ENCODE data around the gene KIAA1755. TPM values are rescaled to one million over a fixed set of nuclear protein-coding genes. Genes with fewer than 3 reads are reported as not detected.

The KIAA1755 gene
- total RNA-seq, 1 experiment from 2014 or later = not detected

DNA sequence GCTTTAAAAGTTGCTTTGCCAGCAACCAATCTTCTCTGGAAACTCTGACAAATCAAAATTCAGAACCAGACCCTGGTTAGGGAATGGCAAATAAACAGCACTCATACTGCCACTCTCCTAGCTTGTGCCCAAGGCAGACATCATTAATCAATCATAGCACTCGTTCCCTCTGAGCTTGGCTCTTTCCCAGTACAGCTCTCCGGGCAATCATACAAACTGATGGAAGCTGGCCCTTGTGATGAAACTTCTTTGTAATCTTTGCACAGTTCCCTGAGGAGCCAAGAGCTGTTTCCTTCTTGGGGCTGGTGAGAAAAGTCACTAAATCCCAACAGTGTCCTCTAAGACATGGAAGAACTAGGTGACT lies 34.7 kb downstream of the KIAA1755 start:
- ChIA-PET POLR2A (ENCODE audit: low non-redundant PET) (no interaction called here), CTCF (interaction anchor here (1.0 kb wide), 1 partner anchor 168 kb away, joined by 3 read pairs; no protein-coding TSS in a partner anchor)
- no peak for TF ChIP-seq EZH2 (IDR thresholded peaks at IDR 0.05; ENCODE audit: borderline replicate concordance, low read depth, low read length, poor library complexity, severe bottlenecking)
- TF ChIP-seq, protein P1, sequence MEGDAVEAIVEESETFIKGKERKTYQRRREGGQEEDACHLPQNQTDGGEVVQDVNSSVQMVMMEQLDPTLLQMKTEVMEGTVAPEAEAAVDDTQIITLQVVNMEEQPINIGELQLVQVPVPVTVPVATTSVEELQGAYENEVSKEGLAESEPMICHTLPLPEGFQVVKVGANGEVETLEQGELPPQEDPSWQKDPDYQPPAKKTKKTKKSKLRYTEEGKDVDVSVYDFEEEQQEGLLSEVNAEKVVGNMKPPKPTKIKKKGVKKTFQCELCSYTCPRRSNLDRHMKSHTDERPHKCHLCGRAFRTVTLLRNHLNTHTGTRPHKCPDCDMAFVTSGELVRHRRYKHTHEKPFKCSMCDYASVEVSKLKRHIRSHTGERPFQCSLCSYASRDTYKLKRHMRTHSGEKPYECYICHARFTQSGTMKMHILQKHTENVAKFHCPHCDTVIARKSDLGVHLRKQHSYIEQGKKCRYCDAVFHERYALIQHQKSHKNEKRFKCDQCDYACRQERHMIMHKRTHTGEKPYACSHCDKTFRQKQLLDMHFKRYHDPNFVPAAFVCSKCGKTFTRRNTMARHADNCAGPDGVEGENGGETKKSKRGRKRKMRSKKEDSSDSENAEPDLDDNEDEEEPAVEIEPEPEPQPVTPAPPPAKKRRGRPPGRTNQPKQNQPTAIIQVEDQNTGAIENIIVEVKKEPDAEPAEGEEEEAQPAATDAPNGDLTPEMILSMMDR (conservative IDR thresholded peaks at IDR 0.05; ENCODE audit: low read depth, low read length) = no peak
- H3K9me3 ChIP-seq (ENCODE audit: low read depth, low read length, poor library complexity, severe bottlenecking) = no peaks in the 10 kb centered on the region
- no peak overlapping the region for H3K4me3 ChIP-seq (ENCODE audit: low read depth, low read length, poor library complexity, severe bottlenecking)
- no peak overlapping the region for H3K27ac ChIP-seq (ENCODE audit: low read depth, low read length, poor library complexity, severe bottlenecking)
- no peaks in the 10 kb centered on the region for H3K27me3 ChIP-seq (replicated peaks; ENCODE audit: insufficient read depth, low read depth, low read length, poor library complexity)
- no TSS peak for BruUV-seq (replicated peaks)
- intact Hi-C loops (cut with micrococcal nuclease; ENCODE audit: unreplicated experiment) = no loop called here
- DNase-seq (ENCODE audit: low spot score) = no peak
- H3K4me1 ChIP-seq (ENCODE audit: insufficient read depth, low read length, poor library complexity, severe bottlenecking) = no peaks in the 10 kb centered on the region
- H3K36me3 ChIP-seq (ENCODE audit: insufficient read depth, low read length, poor library complexity, severe bottlenecking) = no peaks in the 10 kb centered on the region

DNA sequence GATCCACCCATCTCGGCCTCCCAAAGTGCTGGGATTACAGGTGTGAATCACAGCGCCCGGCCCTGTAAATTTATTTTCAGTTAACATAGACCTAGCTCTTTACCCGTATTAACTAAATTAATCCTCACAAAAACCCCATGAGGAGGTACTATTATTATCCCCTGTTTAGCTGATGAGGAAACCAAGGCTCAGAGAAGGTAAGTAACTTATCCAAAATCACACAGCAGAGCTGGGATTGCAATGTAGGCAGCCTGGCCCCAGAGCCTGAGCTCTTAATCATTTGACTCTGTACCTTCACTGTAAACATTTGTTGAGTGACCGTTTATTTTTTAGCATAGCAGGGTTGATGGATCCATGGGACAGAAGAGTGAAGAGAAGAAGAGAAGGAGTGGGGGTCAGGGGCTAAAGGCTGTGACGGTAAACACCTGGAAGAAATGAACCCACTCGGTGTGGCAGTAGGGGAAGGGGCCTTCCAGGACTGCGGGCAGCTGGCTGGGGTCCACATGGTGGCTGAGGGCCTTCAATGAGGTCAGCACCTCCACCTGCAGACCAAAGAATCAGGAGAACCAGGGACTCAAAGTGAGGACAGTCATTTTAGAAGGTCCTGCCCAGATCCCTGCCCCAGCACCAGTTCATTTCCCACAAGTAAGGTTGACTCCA lies 35.2 kb downstream of the KIAA1755 start:
- TF ChIP-seq, protein P1 (conservative IDR thresholded peaks at IDR 0.05; ENCODE audit: low read depth, low read length) = no peak
- TF ChIP-seq EZH2 (IDR thresholded peaks at IDR 0.05; ENCODE audit: borderline replicate concordance, low read depth, low read length, poor library complexity, severe bottlenecking) = no peak
- intact Hi-C loops (cut with micrococcal nuclease; ENCODE audit: unreplicated experiment) = no loop called here
- no TSS peak for BruUV-seq (replicated peaks)
- CTCF ChIA-PET = interaction anchor here (1.0 kb wide), 1 partner anchor 168 kb away, joined by 3 read pairs; no protein-coding TSS in a partner anchor
- Histone ChIP-seq H3K4me1 (ENCODE audit: insufficient read depth, low read length, poor library complexity, severe bottlenecking) (no peaks in the 10 kb centered on the region), H3K27me3 (replicated peaks; ENCODE audit: insufficient read depth, low read depth, low read length, poor library complexity) (no peaks in the 10 kb centered on the region), H3K9me3 (ENCODE audit: low read depth, low read length, poor library complexity, severe bottlenecking) (no peaks in the 10 kb centered on the region), H3K36me3 (ENCODE audit: insufficient read depth, low read length, poor library complexity, severe bottlenecking) (no peaks in the 10 kb centered on the region), H3K4me3 (ENCODE audit: low read depth, low read length, poor library complexity, severe bottlenecking) (no peak overlapping the region), H3K27ac (ENCODE audit: low read depth, low read length, poor library complexity, severe bottlenecking) (no peak overlapping the region)
- no peak for DNase-seq (ENCODE audit: low spot score)
- POLR2A ChIA-PET (ENCODE audit: low non-redundant PET) = no interaction called here

DNA sequence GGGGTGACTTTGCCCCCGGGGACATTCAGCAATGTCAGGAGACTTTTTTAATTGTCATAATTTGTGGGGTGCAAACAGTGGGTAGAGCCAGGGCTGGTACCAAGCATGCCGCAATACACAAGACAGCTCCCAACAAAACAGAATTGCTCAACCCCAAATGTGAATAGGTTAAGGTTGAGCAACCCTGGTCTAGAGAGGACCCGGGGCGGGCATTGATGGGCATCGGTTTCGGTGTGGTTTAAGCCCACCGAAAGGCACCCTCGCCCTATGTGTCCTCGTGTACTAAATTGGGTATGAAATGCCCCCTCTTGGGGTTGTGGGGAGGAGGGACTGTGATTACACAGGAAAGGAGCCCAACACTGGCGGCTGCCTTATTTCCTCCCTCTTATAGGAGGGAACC lies 36.0 kb downstream of the KIAA1755 start:
- ChIA-PET POLR2A (ENCODE audit: low non-redundant PET) (no interaction called here), CTCF (interaction anchor here (1.4 kb wide), 1 partner anchor 167 kb away, joined by 4 read pairs; no protein-coding TSS in a partner anchor)
- H3K9me3 ChIP-seq (ENCODE audit: low read depth, low read length, poor library complexity, severe bottlenecking) = no peaks in the 10 kb centered on the region
- H3K27ac ChIP-seq (ENCODE audit: low read depth, low read length, poor library complexity, severe bottlenecking) = no peak overlapping the region
- no TSS peak for BruUV-seq (replicated peaks)
- DNase-seq (ENCODE audit: low spot score) = no peak
- no peaks in the 10 kb centered on the region for H3K36me3 ChIP-seq (ENCODE audit: insufficient read depth, low read length, poor library complexity, severe bottlenecking)
- no peak for TF ChIP-seq EZH2 (IDR thresholded peaks at IDR 0.05; ENCODE audit: borderline replicate concordance, low read depth, low read length, poor library complexity, severe bottlenecking)
- intact Hi-C loops (cut with micrococcal nuclease; ENCODE audit: unreplicated experiment) = loop anchor here (5.0 kb wide), 2 partner anchors 152 to 607 kb away; no protein-coding TSS in a partner anchor
- no peaks in the 10 kb centered on the region for H3K4me1 ChIP-seq (ENCODE audit: insufficient read depth, low read length, poor library complexity, severe bottlenecking)
- no peak overlapping the region for H3K4me3 ChIP-seq (ENCODE audit: low read depth, low read length, poor library complexity, severe bottlenecking)
- no peaks in the 10 kb centered on the region for H3K27me3 ChIP-seq (replicated peaks; ENCODE audit: insufficient read depth, low read depth, low read length, poor library complexity)

DNA sequence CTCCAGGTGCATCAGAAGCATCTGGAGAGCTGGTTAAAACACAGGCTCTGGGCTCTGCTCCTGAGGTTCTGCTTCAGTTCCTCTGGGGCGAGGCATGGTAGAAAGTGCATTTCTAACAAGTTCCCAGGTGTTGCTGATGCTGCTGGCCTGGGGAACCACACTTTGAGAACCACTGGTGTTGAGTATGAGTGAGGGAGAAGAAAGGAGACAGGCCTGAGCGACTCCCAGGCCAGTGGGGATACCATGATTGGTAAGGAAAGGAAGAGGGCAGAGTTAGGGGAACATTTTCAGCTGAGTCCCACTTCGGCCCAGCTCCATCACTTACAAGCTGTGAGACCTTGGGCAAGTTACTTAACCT lies 36.8 kb downstream of the KIAA1755 start:
- ChIA-PET POLR2A (ENCODE audit: low non-redundant PET) (no interaction called here), CTCF (interaction anchor here (1.4 kb wide), 1 partner anchor 166 kb away, joined by 4 read pairs; no protein-coding TSS in a partner anchor)
- BruUV-seq (replicated peaks) = no TSS peak
- no peaks in the 10 kb centered on the region for H3K27me3 ChIP-seq (replicated peaks; ENCODE audit: insufficient read depth, low read depth, low read length, poor library complexity)
- H3K36me3 ChIP-seq (ENCODE audit: insufficient read depth, low read length, poor library complexity, severe bottlenecking) = no peaks in the 10 kb centered on the region
- intact Hi-C loops (cut with micrococcal nuclease; ENCODE audit: unreplicated experiment) = loop anchor here (2.0 to 5.0 kb wide), 3 partner anchors 151 to 659 kb away; no protein-coding TSS in a partner anchor
- H3K9me3 ChIP-seq (ENCODE audit: low read depth, low read length, poor library complexity, severe bottlenecking) = no peaks in the 10 kb centered on the region
- no peak for DNase-seq (ENCODE audit: low spot score)
- no peaks in the 10 kb centered on the region for H3K4me1 ChIP-seq (ENCODE audit: insufficient read depth, low read length, poor library complexity, severe bottlenecking)
- TF ChIP-seq, protein P1 (conservative IDR thresholded peaks at IDR 0.05; ENCODE audit: low read depth, low read length) = no peak
- no peak overlapping the region for H3K4me3 ChIP-seq (ENCODE audit: low read depth, low read length, poor library complexity, severe bottlenecking)
- H3K27ac ChIP-seq (ENCODE audit: low read depth, low read length, poor library complexity, severe bottlenecking) = no peak overlapping the region
